ENCODE measurements around the gene EGFLAM.

EGFLAM gene

GRCh38 chr5:38287124-38287523 lies 28.8 kb downstream of the EGFLAM start:
- H3K4me3 Mint-ChIP-seq, result no peak overlapping the region
- DNase-seq (ENCODE audit: low spot score in 2 of 2) (no peak), ATAC-seq (ENCODE audit: low read depth) (no peak)
- no peaks in the 10 kb centered on the region for H3K27me3 Mint-ChIP-seq
- peaks cover 2% of the 10 kb centered on the region for H3K9me3 Mint-ChIP-seq
- H3K36me3 Mint-ChIP-seq, result no peaks in the 10 kb centered on the region
- no peaks in the 10 kb centered on the region for H3K4me1 Mint-ChIP-seq
- H3K27ac Mint-ChIP-seq, result no peak overlapping the region

DNA sequence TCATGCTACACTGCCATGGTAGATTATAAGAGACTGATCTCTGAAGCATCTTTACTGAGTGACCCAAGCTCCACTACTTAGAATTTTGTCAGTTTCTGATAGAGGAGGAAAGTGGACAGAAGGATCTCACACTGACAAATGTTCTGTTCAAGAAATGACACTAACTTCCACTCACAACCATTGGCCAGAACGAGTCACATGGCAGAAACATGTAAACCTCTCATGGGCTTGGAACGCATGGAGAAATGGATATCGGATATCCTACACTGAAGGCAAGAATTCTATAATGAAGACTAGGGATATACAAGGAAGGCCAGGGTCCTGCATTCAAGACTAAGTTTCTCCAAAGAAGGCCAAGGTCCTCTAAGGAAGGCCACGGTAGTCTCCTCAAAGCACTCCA lies 31.1 kb downstream of the EGFLAM start:
- ATAC-seq (ENCODE audit: low read depth) (no peak), DNase-seq (ENCODE audit: low spot score in 2 of 2) (no peak)
- Mint-ChIP-seq H3K9me3 (peaks cover 2% of the 10 kb centered on the region), H3K4me3 (no peak overlapping the region), H3K4me1 (no peaks in the 10 kb centered on the region), H3K27ac (no peak overlapping the region), H3K27me3 (no peaks in the 10 kb centered on the region), H3K36me3 (no peaks in the 10 kb centered on the region)

GRCh38 chr5:38290028-38290653 lies 31.8 kb downstream of the EGFLAM start:
- Mint-ChIP-seq H3K27me3 (no peaks in the 10 kb centered on the region), H3K4me3 (no peak overlapping the region), H3K4me1 (no peaks in the 10 kb centered on the region), H3K9me3 (peaks cover 2% of the 10 kb centered on the region), H3K36me3 (no peaks in the 10 kb centered on the region), H3K27ac (no peak overlapping the region)
- no peak for DNase-seq (ENCODE audit: low spot score in 2 of 2)
- no peak for ATAC-seq (ENCODE audit: low read depth)

GRCh38 chr5:38291355-38291754 lies 33.0 kb downstream of the EGFLAM start:
- no peaks in the 10 kb centered on the region for H3K36me3 Mint-ChIP-seq
- no peak overlapping the region for H3K4me3 Mint-ChIP-seq
- H3K27ac Mint-ChIP-seq, result no peak overlapping the region
- no peak for ATAC-seq (ENCODE audit: low read depth)
- DNase-seq (ENCODE audit: low spot score in 2 of 2), result no peak
- H3K27me3 Mint-ChIP-seq, result peaks cover 2% of the 10 kb centered on the region
- H3K9me3 Mint-ChIP-seq, result peaks cover 2% of the 10 kb centered on the region
- no peaks in the 10 kb centered on the region for H3K4me1 Mint-ChIP-seq

DNA sequence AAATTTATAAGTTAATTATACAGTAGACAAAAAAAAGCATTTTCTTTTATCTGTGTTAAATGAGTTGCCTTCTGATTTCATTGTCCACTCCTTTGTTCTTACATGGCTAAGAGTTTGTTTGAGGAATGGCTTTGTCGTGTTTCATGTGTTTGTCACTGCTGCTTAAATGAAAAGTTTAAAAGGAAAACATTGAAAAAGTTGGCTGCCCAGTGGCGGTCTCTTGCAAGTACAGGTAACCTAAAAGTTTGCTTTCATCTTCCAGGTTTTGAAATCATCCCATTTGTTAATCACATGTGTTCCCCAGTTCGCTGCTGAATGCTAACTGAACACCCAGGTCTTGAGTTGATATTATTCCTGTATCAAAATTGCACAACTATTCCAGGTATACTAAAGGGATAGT lies 33.9 kb downstream of the EGFLAM start:
- H3K4me3 Mint-ChIP-seq, result no peak overlapping the region
- H3K27me3 Mint-ChIP-seq, result peaks cover 2% of the 10 kb centered on the region
- H3K4me1 Mint-ChIP-seq, result no peaks in the 10 kb centered on the region
- DNase-seq (ENCODE audit: low spot score in 2 of 2) (no peak), ATAC-seq (ENCODE audit: low read depth) (no peak)
- peaks cover 2% of the 10 kb centered on the region for H3K9me3 Mint-ChIP-seq
- no peaks in the 10 kb centered on the region for H3K36me3 Mint-ChIP-seq
- no peak overlapping the region for H3K27ac Mint-ChIP-seq

DNA sequence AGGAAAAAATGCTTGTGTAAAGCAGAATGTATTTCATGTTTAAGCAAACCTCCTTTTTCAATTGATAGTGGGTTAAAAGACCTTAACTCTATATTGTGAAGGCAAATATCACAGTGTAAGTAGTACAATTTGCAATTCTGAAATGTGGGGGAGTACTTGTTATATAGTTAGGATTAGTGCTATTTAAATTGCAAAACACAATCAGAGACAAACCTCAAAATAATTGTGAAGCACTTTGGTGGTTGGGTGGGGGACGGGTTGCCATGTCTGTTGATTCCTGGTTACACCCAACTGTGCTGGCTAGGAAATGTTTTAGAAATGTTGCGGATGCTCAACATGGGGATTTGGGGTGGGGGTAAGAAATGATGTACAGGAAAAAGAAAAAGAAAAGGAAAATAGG lies 37.4 kb downstream of the EGFLAM start:
- ATAC-seq (ENCODE audit: low read depth) (no peak), DNase-seq (ENCODE audit: low spot score in 2 of 2) (no peak)
- H3K4me1 Mint-ChIP-seq, result no peaks in the 10 kb centered on the region
- peaks cover 2% of the 10 kb centered on the region for H3K9me3 Mint-ChIP-seq
- peaks cover 2% of the 10 kb centered on the region for H3K27me3 Mint-ChIP-seq
- no peak overlapping the region for H3K4me3 Mint-ChIP-seq
- H3K27ac Mint-ChIP-seq, result no peak overlapping the region
- H3K36me3 Mint-ChIP-seq, result no peaks in the 10 kb centered on the region

DNA sequence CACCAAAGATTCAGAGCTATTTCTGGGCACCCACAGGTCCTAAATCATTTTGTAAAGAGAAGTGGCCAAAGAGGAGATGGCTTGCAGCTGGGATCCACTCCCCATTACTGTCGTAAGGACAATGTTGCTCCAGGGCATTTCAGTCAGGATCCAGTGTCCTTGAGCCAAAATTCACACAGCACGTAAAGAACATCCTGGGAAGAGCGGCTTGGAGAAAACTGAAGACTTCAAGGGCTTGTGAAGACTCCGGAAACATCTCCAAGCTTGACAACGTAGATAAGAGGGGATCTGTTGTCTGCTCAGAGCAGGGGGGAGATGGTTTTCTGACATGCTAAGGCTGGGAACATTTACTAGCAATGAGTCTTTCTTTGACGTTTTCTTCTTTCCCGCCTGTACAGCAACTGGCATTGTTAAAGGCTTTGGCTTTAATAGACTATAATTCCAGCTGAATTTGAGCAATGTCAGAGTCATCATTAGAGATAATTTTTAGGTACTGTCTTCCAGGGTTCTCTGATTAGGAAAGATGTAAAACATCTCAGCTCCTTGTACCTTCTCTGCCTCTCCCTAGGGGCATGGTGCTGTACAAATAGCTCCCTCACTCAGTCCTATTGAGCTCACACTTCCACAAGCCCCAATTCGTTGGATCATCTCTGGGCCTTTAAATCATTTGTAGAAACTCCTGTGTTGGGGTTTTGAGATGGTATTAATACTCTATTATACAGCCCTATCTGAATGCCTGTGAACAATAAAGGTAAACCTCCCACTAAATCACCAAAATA lies 39.7 kb downstream of the EGFLAM start:
- DNase-seq (ENCODE audit: low spot score in 2 of 2) (no peak), ATAC-seq (ENCODE audit: low read depth) (no peak)
- H3K27me3 Mint-ChIP-seq, result peaks cover 2% of the 10 kb centered on the region
- no peak overlapping the region for H3K27ac Mint-ChIP-seq
- no peaks in the 10 kb centered on the region for H3K36me3 Mint-ChIP-seq
- H3K4me3 Mint-ChIP-seq, result no peak overlapping the region
- H3K9me3 Mint-ChIP-seq, result peaks cover 12% of the 10 kb centered on the region
- H3K4me1 Mint-ChIP-seq, result no peaks in the 10 kb centered on the region

DNA sequence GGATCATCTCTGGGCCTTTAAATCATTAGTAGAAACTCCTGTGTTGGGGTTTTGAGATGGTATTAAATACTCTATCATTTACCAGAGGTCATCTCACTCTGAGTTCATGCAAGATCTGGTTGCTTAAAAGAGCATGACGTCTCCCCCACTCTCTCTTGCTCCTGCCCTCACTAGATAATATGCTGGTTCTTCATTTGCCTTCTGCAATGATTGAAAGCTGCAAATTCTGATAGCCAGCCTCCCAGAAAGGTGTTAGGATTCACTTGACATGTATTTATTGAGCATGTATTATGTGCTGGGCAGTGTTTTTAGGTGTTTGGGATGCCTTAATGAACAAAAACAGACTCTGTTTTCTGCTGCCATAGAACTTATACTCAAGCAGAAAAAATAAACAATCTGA lies 41.2 kb downstream of the EGFLAM start:
- DNase-seq (ENCODE audit: low spot score in 2 of 2), result no peak
- H3K36me3 Mint-ChIP-seq, result no peaks in the 10 kb centered on the region
- H3K4me1 Mint-ChIP-seq, result no peaks in the 10 kb centered on the region
- H3K4me3 Mint-ChIP-seq, result no peak overlapping the region
- no peak overlapping the region for H3K27ac Mint-ChIP-seq
- peaks cover 2% of the 10 kb centered on the region for H3K27me3 Mint-ChIP-seq
- ATAC-seq (ENCODE audit: low read depth), result no peak
- H3K9me3 Mint-ChIP-seq, result peaks cover 16% of the 10 kb centered on the region

DNA sequence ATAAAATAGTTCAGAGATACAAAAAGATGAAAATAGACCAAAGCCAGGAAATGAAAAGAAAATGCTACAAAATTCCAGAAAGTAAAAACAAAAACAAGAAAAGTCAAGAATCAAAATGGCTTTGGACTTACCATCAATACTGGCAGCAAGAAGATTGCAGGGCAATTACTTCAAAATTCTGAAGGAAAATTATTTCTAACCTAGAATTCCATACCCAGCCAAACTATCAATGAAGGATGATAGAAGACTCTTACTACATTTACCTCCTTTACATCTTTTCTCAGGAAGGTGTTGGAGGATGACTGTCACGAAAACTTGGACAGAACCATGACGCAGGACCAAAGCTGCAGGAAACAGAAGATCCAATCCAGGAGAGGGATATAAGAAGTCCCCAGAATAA lies 46.8 kb downstream of the EGFLAM start:
- Mint-ChIP-seq H3K36me3 (no peaks in the 10 kb centered on the region), H3K27ac (no peak overlapping the region), H3K4me3 (no peak overlapping the region), H3K4me1 (no peaks in the 10 kb centered on the region), H3K9me3 (peaks cover 20% of the 10 kb centered on the region), H3K27me3 (no peaks in the 10 kb centered on the region)
- no peak for DNase-seq (ENCODE audit: low spot score in 2 of 2)
- no peak for ATAC-seq (ENCODE audit: low read depth)

DNA sequence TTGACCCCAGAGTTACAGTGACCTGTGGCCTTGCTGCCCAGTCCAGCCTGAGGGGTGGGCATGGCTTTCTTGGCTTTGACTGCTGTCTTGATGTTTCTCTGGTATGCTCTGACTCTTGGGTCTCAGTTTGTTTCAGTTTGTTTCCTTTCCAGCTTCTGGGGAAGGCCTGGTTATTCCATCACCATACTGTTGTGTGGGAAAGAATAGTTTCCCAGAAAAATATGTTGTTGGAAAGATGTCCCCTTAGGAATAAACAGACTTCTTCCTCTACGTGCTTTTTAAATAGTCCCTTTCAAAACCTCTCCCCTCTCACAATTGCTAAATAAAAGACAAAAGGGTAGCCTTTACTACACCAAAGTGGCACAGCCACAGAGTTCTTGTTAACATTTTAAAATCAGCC lies 49.5 kb downstream of the EGFLAM start:
- DNase-seq (ENCODE audit: low spot score in 2 of 2) (no peak), ATAC-seq (ENCODE audit: low read depth) (no peak)
- Mint-ChIP-seq H3K27ac (no peak overlapping the region), H3K9me3 (peaks cover 10% of the 10 kb centered on the region), H3K4me3 (no peak overlapping the region), H3K4me1 (no peaks in the 10 kb centered on the region), H3K36me3 (no peaks in the 10 kb centered on the region), H3K27me3 (no peaks in the 10 kb centered on the region)

DNA sequence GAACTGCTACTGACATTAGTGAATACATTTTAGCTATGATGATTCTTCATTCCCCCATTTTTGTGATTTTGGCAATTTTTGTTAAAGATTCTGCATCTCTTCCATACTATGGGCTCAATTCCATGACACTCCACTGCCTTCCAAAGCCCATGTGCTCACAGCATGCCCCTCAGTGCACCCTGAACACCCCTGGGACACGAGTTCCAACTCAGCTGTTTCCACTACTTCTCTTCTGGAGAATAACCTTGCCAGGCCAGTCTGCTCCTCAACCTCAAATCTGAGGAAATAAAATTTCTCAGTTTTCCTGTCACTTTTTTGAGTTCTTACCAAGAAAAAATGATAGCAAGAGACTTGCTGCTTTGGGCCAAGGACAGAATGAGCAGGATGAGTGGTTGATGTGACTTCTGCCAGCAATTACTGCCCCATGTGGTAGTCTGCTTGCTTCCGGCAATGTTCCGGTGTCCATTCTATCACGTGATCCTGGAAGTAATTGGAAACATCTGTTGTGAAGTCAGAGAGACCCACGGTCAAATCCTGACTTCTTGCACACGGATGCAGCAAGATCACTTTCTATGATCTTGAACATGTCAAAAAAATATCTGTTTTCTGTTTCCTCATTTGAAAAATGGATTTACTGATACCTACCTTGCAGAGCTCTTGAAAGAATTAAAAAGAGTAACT lies 58.3 kb downstream of the EGFLAM start:
- Mint-ChIP-seq H3K36me3 (no peaks in the 10 kb centered on the region), H3K27ac (no peak overlapping the region), H3K4me1 (no peaks in the 10 kb centered on the region), H3K4me3 (no peak overlapping the region), H3K9me3 (peaks cover 3% of the 10 kb centered on the region), H3K27me3 (no peaks in the 10 kb centered on the region)
- ATAC-seq (ENCODE audit: low read depth) (no peak), DNase-seq (ENCODE audit: low spot score in 2 of 2) (no peak)

DNA sequence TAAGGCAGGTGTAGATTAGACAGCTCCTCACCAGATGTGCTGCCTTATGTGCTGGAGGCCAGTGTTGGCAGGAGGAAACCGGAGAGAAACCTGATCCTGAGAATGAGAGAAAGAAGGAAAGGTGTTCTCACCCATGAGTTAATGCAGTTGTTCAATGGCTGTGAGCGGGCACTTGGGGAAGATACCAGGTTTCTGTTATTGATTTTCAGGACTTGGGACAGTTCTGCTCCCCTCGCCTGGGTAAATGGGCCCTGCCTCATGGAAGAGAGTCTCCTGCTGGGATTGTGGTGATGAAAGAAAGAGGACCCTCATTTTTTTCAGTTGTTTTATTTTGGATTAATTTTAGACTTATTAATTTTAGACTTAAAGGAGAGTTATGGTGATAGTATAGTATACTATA lies 59.5 kb downstream of the EGFLAM start:
- Mint-ChIP-seq H3K27ac (no peak overlapping the region), H3K27me3 (no peaks in the 10 kb centered on the region), H3K36me3 (no peaks in the 10 kb centered on the region), H3K4me3 (no peak overlapping the region), H3K9me3 (peaks cover 3% of the 10 kb centered on the region), H3K4me1 (no peaks in the 10 kb centered on the region)
- ATAC-seq (ENCODE audit: low read depth) (no peak), DNase-seq (ENCODE audit: low spot score in 2 of 2) (no peak)

DNA sequence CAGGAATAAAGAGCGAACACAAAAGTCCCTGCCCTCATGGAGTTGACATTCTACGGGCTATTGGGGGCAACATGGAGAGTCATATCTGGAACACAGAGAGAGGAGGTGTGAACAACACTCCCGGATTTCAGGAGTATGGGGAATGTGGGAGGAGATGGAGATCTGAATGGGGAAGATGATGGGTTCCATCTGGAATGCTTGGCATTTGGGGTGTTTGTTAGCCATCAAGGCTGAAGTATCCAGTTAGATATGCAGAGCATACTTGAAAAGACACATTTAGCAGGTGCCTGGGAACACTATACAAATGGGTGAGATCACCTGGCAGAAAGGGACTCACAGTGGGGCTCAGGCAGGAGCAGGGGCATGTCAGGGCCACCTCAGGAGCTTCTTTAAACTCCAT lies 61.1 kb downstream of the EGFLAM start:
- no peak overlapping the region for H3K4me3 Mint-ChIP-seq
- no peaks in the 10 kb centered on the region for H3K27me3 Mint-ChIP-seq
- no peaks in the 10 kb centered on the region for H3K4me1 Mint-ChIP-seq
- DNase-seq (ENCODE audit: low spot score in 2 of 2) (no peak), ATAC-seq (ENCODE audit: low read depth) (no peak)
- H3K27ac Mint-ChIP-seq, result no peak overlapping the region
- no peaks in the 10 kb centered on the region for H3K36me3 Mint-ChIP-seq
- H3K9me3 Mint-ChIP-seq, result peaks cover 3% of the 10 kb centered on the region

GRCh38 chr5:38321978-38322377 lies 63.6 kb downstream of the EGFLAM start:
- H3K4me3 Mint-ChIP-seq, result no peak overlapping the region
- DNase-seq (ENCODE audit: low spot score in 2 of 2) (no peak), ATAC-seq (ENCODE audit: low read depth) (no peak)
- no peaks in the 10 kb centered on the region for H3K4me1 Mint-ChIP-seq
- peaks cover 3% of the 10 kb centered on the region for H3K9me3 Mint-ChIP-seq
- H3K27ac Mint-ChIP-seq, result no peak overlapping the region
- no peaks in the 10 kb centered on the region for H3K36me3 Mint-ChIP-seq
- H3K27me3 Mint-ChIP-seq, result no peaks in the 10 kb centered on the region

Data from memory B cell (primary cell).